Measurements from ENCODE around the gene SHISAL2A.

Gene SHISAL2A

DNA sequence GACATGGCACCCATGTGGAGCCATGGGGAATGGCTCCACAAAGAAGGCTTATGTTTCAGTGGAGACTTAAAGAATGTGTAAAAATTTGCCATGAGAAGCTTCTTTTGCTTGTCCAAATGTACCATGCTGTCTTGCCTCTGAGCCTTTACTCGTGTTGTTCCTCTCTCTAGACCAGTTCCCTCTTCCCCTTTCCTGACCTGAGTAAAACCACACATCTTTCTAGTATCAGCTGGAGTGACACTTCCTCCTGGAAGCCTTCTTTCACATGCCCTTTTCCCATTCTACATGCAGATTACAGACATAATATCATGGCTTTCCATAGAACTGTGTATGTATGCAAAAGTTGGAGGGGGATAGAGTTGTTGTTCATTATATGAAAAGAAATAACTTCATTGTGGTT is 44.4 kb upstream of the SHISAL2A start:
- no peak for ATAC-seq
- no peak for TF ChIP-seq ZFP30 (CRISPR knock-in tag; IDR thresholded peaks at IDR 0.05)
- TF ChIP-seq, protein P1, sequence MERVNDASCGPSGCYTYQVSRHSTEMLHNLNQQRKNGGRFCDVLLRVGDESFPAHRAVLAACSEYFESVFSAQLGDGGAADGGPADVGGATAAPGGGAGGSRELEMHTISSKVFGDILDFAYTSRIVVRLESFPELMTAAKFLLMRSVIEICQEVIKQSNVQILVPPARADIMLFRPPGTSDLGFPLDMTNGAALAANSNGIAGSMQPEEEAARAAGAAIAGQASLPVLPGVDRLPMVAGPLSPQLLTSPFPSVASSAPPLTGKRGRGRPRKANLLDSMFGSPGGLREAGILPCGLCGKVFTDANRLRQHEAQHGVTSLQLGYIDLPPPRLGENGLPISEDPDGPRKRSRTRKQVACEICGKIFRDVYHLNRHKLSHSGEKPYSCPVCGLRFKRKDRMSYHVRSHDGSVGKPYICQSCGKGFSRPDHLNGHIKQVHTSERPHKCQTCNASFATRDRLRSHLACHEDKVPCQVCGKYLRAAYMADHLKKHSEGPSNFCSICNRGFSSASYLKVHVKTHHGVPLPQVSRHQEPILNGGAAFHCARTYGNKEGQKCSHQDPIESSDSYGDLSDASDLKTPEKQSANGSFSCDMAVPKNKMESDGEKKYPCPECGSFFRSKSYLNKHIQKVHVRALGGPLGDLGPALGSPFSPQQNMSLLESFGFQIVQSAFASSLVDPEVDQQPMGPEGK (CRISPR knock-in tag; IDR thresholded peaks at IDR 0.05; ENCODE audit: borderline replicate concordance): no peak
- no peak for TF ChIP-seq TCF4 (CRISPR knock-in tag; IDR thresholded peaks at IDR 0.05; ENCODE audit: borderline replicate concordance)

DNA sequence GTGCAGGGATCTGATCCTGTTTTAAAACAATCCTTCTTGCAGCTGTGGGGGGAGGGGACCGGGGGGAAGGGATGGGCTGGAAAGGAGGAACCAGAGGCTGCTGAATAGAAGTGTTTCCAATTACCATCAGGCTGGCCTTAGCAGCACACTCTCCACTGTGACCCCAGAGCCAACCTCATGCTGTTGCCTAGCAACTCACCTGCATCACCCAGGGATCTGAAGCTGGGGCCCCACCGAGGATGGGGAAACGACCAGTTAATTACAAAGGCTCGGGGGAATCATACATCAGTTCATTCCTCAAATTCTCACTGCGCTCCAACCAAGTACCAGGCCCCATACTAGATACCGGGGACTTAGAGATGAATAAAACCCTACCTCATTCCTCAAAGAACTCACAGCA is 42.7 kb upstream of the SHISAL2A start:
- TF ChIP-seq TCF4 (CRISPR knock-in tag; IDR thresholded peaks at IDR 0.05; ENCODE audit: borderline replicate concordance) (no peak), ZNF8 (CRISPR knock-in tag; IDR thresholded peaks at IDR 0.05) (no peak), GLIS3 (CRISPR knock-in tag; IDR thresholded peaks at IDR 0.05) (no peak), ZFP3 (CRISPR knock-in tag; IDR thresholded peaks at IDR 0.05) (no peak), TOX (CRISPR knock-in tag; IDR thresholded peaks at IDR 0.05; ENCODE audit: borderline replicate concordance) (no peak), ISL1 (CRISPR knock-in tag; IDR thresholded peaks at IDR 0.05) (no peak), ZNF70 (CRISPR knock-in tag; IDR thresholded peaks at IDR 0.05) (no peak), ESRRG (CRISPR knock-in tag; IDR thresholded peaks at IDR 0.05) (no peak), ZFP30 (CRISPR knock-in tag; IDR thresholded peaks at IDR 0.05) (no peak), ZNF565 (CRISPR knock-in tag; conservative IDR thresholded peaks at IDR 0.05; ENCODE audit: low read depth) (no peak), BACH2 (CRISPR knock-in tag; IDR thresholded peaks at IDR 0.05; ENCODE audit: borderline replicate concordance) (no peak), ZC3H10 (CRISPR knock-in tag; IDR thresholded peaks at IDR 0.05) (no peak), RARB (CRISPR knock-in tag; IDR thresholded peaks at IDR 0.05) (no peak), OSR1 (CRISPR knock-in tag; IDR thresholded peaks at IDR 0.05) (no peak)
- TF ChIP-seq, protein P2, sequence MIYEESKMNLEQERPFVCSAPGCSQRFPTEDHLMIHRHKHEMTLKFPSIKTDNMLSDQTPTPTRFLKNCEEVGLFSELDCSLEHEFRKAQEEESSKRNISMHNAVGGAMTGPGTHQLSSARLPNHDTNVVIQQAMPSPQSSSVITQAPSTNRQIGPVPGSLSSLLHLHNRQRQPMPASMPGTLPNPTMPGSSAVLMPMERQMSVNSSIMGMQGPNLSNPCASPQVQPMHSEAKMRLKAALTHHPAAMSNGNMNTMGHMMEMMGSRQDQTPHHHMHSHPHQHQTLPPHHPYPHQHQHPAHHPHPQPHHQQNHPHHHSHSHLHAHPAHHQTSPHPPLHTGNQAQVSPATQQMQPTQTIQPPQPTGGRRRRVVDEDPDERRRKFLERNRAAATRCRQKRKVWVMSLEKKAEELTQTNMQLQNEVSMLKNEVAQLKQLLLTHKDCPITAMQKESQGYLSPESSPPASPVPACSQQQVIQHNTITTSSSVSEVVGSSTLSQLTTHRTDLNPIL (CRISPR knock-in tag; IDR thresholded peaks at IDR 0.05; ENCODE audit: low read depth): no peak
- TF ChIP-seq, protein P3, sequence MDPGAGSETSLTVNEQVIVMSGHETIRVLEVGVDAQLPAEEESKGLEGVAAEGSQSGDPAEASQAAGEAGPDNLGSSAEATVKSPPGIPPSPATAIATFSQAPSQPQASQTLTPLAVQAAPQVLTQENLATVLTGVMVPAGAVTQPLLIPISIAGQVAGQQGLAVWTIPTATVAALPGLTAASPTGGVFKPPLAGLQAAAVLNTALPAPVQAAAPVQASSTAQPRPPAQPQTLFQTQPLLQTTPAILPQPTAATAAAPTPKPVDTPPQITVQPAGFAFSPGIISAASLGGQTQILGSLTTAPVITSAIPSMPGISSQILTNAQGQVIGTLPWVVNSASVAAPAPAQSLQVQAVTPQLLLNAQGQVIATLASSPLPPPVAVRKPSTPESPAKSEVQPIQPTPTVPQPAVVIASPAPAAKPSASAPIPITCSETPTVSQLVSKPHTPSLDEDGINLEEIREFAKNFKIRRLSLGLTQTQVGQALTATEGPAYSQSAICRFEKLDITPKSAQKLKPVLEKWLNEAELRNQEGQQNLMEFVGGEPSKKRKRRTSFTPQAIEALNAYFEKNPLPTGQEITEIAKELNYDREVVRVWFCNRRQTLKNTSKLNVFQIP (CRISPR knock-in tag; IDR thresholded peaks at IDR 0.05; ENCODE audit: borderline replicate concordance, low read depth): no peak
- TF ChIP-seq, protein P4, sequence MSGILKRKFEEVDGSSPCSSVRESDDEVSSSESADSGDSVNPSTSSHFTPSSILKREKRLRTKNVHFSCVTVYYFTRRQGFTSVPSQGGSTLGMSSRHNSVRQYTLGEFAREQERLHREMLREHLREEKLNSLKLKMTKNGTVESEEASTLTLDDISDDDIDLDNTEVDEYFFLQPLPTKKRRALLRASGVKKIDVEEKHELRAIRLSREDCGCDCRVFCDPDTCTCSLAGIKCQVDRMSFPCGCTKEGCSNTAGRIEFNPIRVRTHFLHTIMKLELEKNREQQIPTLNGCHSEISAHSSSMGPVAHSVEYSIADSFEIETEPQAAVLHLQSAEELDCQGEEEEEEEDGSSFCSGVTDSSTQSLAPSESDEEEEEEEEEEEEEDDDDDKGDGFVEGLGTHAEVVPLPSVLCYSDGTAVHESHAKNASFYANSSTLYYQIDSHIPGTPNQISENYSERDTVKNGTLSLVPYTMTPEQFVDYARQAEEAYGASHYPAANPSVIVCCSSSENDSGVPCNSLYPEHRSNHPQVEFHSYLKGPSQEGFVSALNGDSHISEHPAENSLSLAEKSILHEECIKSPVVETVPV (CRISPR knock-in tag; IDR thresholded peaks at IDR 0.05): no peak

DNA sequence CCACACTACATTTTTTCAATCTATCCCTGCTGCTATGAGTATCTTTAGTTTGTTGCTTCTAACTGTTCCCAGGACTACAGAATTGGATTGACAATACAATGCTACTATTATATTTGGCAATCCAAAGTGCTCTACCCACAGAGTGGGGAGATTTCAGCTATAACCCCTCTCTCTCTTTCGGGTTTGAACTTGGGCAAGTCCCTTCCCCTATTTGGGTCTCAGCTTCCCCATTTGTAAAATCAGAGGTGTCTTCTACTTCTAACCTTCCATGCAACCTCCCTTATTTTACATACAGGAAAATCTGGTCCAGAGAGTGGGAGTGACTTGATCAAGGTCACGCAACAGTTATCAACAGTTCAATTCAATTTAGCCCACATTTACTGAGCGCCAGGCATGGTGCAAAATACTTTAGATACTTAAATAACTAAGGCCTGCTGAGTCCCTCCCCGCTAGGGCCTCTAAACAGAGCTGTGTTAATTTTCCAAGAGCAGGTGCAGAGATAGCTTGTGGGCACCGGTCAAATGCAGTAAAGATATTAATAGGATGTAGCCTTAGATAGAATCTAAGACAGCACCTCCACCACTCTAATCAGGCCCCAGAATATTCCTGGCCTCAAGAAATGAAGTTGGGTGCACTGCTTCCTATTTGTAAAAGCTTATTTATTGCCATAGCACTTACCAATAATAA is 40.2 kb upstream of the SHISAL2A start:
- no peak for ATAC-seq
- TF ChIP-seq ARNTL (CRISPR knock-in tag; IDR thresholded peaks at IDR 0.05; ENCODE audit: borderline replicate concordance, low read depth): no peak
- TF ChIP-seq ZNF8 (CRISPR knock-in tag; IDR thresholded peaks at IDR 0.05): no peak
- no peak for TF ChIP-seq ZNF70 (CRISPR knock-in tag; IDR thresholded peaks at IDR 0.05)
- no peak for TF ChIP-seq RARB (CRISPR knock-in tag; IDR thresholded peaks at IDR 0.05)
- no peak for TF ChIP-seq PPARA (CRISPR knock-in tag; IDR thresholded peaks at IDR 0.05; ENCODE audit: borderline replicate concordance)
- TF ChIP-seq, protein P4 (CRISPR knock-in tag; IDR thresholded peaks at IDR 0.05): no peak
- no peak for TF ChIP-seq ZNF565 (CRISPR knock-in tag; conservative IDR thresholded peaks at IDR 0.05; ENCODE audit: low read depth)
- no peak for TF ChIP-seq ZFP3 (CRISPR knock-in tag; IDR thresholded peaks at IDR 0.05)
- no peak for TF ChIP-seq BACH2 (CRISPR knock-in tag; IDR thresholded peaks at IDR 0.05; ENCODE audit: borderline replicate concordance)
- no peak for TF ChIP-seq TCF4 (CRISPR knock-in tag; IDR thresholded peaks at IDR 0.05; ENCODE audit: borderline replicate concordance)
- TF ChIP-seq ESRRG (CRISPR knock-in tag; IDR thresholded peaks at IDR 0.05): no peak
- TF ChIP-seq TOX (CRISPR knock-in tag; IDR thresholded peaks at IDR 0.05; ENCODE audit: borderline replicate concordance): no peak
- TF ChIP-seq, protein P5, sequence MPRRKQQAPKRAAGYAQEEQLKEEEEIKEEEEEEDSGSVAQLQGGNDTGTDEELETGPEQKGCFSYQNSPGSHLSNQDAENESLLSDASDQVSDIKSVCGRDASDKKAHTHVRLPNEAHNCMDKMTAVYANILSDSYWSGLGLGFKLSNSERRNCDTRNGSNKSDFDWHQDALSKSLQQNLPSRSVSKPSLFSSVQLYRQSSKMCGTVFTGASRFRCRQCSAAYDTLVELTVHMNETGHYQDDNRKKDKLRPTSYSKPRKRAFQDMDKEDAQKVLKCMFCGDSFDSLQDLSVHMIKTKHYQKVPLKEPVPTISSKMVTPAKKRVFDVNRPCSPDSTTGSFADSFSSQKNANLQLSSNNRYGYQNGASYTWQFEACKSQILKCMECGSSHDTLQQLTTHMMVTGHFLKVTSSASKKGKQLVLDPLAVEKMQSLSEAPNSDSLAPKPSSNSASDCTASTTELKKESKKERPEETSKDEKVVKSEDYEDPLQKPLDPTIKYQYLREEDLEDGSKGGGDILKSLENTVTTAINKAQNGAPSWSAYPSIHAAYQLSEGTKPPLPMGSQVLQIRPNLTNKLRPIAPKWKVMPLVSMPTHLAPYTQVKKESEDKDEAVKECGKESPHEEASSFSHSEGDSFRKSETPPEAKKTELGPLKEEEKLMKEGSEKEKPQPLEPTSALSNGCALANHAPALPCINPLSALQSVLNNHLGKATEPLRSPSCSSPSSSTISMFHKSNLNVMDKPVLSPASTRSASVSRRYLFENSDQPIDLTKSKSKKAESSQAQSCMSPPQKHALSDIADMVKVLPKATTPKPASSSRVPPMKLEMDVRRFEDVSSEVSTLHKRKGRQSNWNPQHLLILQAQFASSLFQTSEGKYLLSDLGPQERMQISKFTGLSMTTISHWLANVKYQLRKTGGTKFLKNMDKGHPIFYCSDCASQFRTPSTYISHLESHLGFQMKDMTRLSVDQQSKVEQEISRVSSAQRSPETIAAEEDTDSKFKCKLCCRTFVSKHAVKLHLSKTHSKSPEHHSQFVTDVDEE (CRISPR knock-in tag; IDR thresholded peaks at IDR 0.05): no peak
- TF ChIP-seq, protein P1 (CRISPR knock-in tag; IDR thresholded peaks at IDR 0.05; ENCODE audit: borderline replicate concordance): no peak
- no peak for TF ChIP-seq ZFP30 (CRISPR knock-in tag; IDR thresholded peaks at IDR 0.05)
- TF ChIP-seq, protein P3 (CRISPR knock-in tag; IDR thresholded peaks at IDR 0.05; ENCODE audit: borderline replicate concordance, low read depth): no peak

More for the DNA sequence above, 42.7 kb upstream of the SHISAL2A start:
- no peak for ATAC-seq

Measured in SK-N-SH treated with all-trans-retinoic acid at 6 μM for 48 hours (cell line).